ENCODE data around the gene RPS6KA2.

DNA sequence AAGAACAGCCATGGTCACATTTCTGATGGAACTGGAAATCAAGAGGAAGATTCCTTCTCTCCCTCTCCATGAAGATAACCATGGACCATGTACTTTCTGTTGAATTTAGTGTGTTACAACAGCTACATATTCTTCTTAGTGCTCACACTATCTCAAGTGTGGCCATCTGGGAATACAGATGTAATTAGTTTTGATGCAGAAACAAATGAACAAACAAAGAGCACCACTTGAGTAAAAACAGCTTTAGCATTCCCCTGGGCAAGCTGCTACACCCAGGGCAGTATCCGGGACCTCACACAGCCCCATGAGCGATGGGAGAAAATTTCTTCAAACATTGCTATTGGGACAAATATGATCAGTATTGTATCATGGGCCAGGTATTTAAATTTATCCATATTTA, 115.7 kb downstream of the RPS6KA2 start:
- TF ChIP-seq, protein P1, sequence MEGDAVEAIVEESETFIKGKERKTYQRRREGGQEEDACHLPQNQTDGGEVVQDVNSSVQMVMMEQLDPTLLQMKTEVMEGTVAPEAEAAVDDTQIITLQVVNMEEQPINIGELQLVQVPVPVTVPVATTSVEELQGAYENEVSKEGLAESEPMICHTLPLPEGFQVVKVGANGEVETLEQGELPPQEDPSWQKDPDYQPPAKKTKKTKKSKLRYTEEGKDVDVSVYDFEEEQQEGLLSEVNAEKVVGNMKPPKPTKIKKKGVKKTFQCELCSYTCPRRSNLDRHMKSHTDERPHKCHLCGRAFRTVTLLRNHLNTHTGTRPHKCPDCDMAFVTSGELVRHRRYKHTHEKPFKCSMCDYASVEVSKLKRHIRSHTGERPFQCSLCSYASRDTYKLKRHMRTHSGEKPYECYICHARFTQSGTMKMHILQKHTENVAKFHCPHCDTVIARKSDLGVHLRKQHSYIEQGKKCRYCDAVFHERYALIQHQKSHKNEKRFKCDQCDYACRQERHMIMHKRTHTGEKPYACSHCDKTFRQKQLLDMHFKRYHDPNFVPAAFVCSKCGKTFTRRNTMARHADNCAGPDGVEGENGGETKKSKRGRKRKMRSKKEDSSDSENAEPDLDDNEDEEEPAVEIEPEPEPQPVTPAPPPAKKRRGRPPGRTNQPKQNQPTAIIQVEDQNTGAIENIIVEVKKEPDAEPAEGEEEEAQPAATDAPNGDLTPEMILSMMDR (IDR thresholded peaks at IDR 0.05; ENCODE audit: insufficient read depth, low read length) = no peak
- TF ChIP-seq POLR2AphosphoS5 (IDR thresholded peaks at IDR 0.05; ENCODE audit: low read depth) = no peak
- TF ChIP-seq, protein P2, sequence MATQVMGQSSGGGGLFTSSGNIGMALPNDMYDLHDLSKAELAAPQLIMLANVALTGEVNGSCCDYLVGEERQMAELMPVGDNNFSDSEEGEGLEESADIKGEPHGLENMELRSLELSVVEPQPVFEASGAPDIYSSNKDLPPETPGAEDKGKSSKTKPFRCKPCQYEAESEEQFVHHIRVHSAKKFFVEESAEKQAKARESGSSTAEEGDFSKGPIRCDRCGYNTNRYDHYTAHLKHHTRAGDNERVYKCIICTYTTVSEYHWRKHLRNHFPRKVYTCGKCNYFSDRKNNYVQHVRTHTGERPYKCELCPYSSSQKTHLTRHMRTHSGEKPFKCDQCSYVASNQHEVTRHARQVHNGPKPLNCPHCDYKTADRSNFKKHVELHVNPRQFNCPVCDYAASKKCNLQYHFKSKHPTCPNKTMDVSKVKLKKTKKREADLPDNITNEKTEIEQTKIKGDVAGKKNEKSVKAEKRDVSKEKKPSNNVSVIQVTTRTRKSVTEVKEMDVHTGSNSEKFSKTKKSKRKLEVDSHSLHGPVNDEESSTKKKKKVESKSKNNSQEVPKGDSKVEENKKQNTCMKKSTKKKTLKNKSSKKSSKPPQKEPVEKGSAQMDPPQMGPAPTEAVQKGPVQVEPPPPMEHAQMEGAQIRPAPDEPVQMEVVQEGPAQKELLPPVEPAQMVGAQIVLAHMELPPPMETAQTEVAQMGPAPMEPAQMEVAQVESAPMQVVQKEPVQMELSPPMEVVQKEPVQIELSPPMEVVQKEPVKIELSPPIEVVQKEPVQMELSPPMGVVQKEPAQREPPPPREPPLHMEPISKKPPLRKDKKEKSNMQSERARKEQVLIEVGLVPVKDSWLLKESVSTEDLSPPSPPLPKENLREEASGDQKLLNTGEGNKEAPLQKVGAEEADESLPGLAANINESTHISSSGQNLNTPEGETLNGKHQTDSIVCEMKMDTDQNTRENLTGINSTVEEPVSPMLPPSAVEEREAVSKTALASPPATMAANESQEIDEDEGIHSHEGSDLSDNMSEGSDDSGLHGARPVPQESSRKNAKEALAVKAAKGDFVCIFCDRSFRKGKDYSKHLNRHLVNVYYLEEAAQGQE (IDR thresholded peaks at IDR 0.05; ENCODE audit: insufficient replicate concordance, low read depth) = no peak

Measured in HL-60 (cell line).